VCaP (cell line): ENCODE results near the gene HADHB.

Experiments used
- H3K27ac ChIP-seq: fragments of 450-650 bp; 2 replicates; pipeline ENCODE4 v1.5.1; 2017
- CTCF ChIP-seq: fragments of 450-650 bp; conservative IDR thresholded peaks from 2 replicates; pipeline ENCODE4 v1.5.1; 2017; ENCODE audit warnings: mild to moderate bottlenecking, moderate library complexity

HADHB gene

GRCh38 chr2:26244309-26245230 is at the start of gene HADHB, which contains the start of gene HADHA:
HADHB (plus strand) TSS chr2:26244939; CDS start chr2:26254255, 9,316 bp downstream.
HADHA (minus strand) TSS chr2:26244632; CDS start chr2:26244596, 36 bp downstream.
- peak; percentile 42 for TF ChIP-seq CTCF
- H3K27ac ChIP-seq, result peak within 1 kb of the TSS; percentile 94

- H3K27ac ChIP-seq, result no peak overlapping the region
- no peak for TF ChIP-seq CTCF
Observed at GRCh38 chr2:26195040-26195984, 49.4 kb upstream of the HADHB start.

GRCh38 chr2:26196683-26197418 is 47.9 kb upstream of the HADHB start:
- no peak for TF ChIP-seq CTCF
- H3K27ac ChIP-seq, result peak overlapping the region; percentile 59

GRCh38 chr2:26197516-26197915 is 47.2 kb upstream of the HADHB start:
- TF ChIP-seq CTCF, result no peak
- H3K27ac ChIP-seq, result peak overlapping the region; percentile 59

- H3K27ac ChIP-seq, result no peak overlapping the region
- no peak for TF ChIP-seq CTCF
Observed at GRCh38 chr2:26202981-26203490, 41.7 kb upstream of the HADHB start.

- TF ChIP-seq CTCF, result no peak
- H3K27ac ChIP-seq, result no peak overlapping the region
Observed at GRCh38 chr2:26203906-26204305, 40.8 kb upstream of the HADHB start.
